H1 (cell line): ENCODE measurements around the gene FOXC1.

Experiments
- ATF2 ChIP-seq: IDR thresholded peaks from 2 replicates; pipeline ENCODE4 v1.6.1; 2012; ENCODE audit warnings: low read length, inconsistent platforms
- CEBPB ChIP-seq: IDR thresholded peaks from 2 replicates; pipeline ENCODE4 v1.6.1; 2012; ENCODE audit warnings: low read depth, low read length
- CTCF ChIP-seq, 3 experiments: IDR thresholded peaks; 1 replicate in 2 of 3; 2 replicates in 1 of 3; pipeline versions ENCODE4 v1.5.1 to v1.6.1; 2011; ENCODE audit warnings: low read length in 3 of 3, mild to moderate bottlenecking in 3 of 3, inconsistent platforms in 2 of 3, low read depth in 1 of 3, moderate library complexity in 1 of 3; ENCODE audit not compliant: insufficient read depth in 1 of 3; ENCODE audit errors: control extremely low read depth in 1 of 3
- KDM5A ChIP-seq: fragments of 200-600 bp; IDR thresholded peaks from 2 replicates; pipeline ENCODE4 v1.7.1; 2012; ENCODE audit warnings: mild to moderate bottlenecking, low read length, inconsistent platforms, mixed read lengths
- POLR2AphosphoS5 ChIP-seq: IDR thresholded peaks from 2 replicates; pipeline ENCODE4 v1.6.1; 2011; ENCODE audit warnings: low read depth, low read length

- TF ChIP-seq CEBPB (no peak), CTCF (IDR thresholded peaks at IDR 0.05; ENCODE audit: control extremely low read depth in 1 of 3, insufficient read depth in 1 of 3, low read depth in 1 of 3, low read length in 3 of 3) (no peak), POLR2AphosphoS5 (no peak), KDM5A (no peak), ATF2 (no peak)
These were observed 33.5 kb upstream of the FOXC1 start for GRCh38 chr6:1576166-1576565.
